MCF 10A (cell line): ENCODE measurements around the gene CADPS. TPM values are rescaled to one million over a fixed set of nuclear protein-coding genes. Genes with fewer than 3 reads are reported as not detected.

Experiments used
- BruUV-seq: library from RNA; stranded (reverse); fragments of 400-500 nt; replicated peaks from 2 replicates; lab custom pipeline; 2021; lab: Mats Ljungman, UMichigan
- CTCF ChIA-PET: fragments of 300-600 bp; sonication (Branson Sonifier 250); formaldehyde crosslinking; extraction: SDS; loops from one replicate; lab custom pipeline; 2021; ENCODE audit warnings: antibody characterized with exemption, inconsistent platforms; lab: Yijun Ruan, JAX
- POLR2A ChIA-PET: fragments of 300-600, 350-650 bp; sonication (Branson Sonifier 250); formaldehyde crosslinking; extraction: SDS; loops from one replicate; lab custom pipeline; 2020; ENCODE audit warnings: antibody characterized with exemption, inconsistent platforms; lab: Yijun Ruan, JAX
- DNase-seq: peaks from one replicate; pipeline ENCODE4 v3.0.0-alpha.2; 2018; ENCODE audit not compliant: unreplicated experiment
- H3K27ac Mint-ChIP-seq: one replicate; pipeline ENCODE4 v1.8.0; 2022; ENCODE audit warnings: mild to moderate bottlenecking, low read depth, mixed read lengths; ENCODE audit not compliant: unreplicated experiment
- H3K27me3 Mint-ChIP-seq: one replicate; pipeline ENCODE4 v1.8.0; 2022; ENCODE audit warnings: mixed read lengths; ENCODE audit not compliant: insufficient read depth, unreplicated experiment
- H3K36me3 Mint-ChIP-seq: one replicate; pipeline ENCODE4 v1.8.0; 2022; ENCODE audit warnings: mild to moderate bottlenecking, moderate library complexity, mixed read lengths; ENCODE audit not compliant: insufficient read depth, unreplicated experiment
- H3K4me1 Mint-ChIP-seq: one replicate; pipeline ENCODE4 v1.8.0; 2022; ENCODE audit warnings: mixed read lengths; ENCODE audit not compliant: insufficient read depth, unreplicated experiment
- H3K4me3 Mint-ChIP-seq: one replicate; pipeline ENCODE4 v1.8.0; 2022; ENCODE audit warnings: mild to moderate bottlenecking, moderate library complexity, mixed read lengths; ENCODE audit not compliant: unreplicated experiment
- H3K9me3 Mint-ChIP-seq: one replicate; pipeline ENCODE4 v1.8.0; 2022; ENCODE audit warnings: mixed read lengths; ENCODE audit not compliant: unreplicated experiment
- CTCF ChIP-seq: fragments of 200-600 bp; IDR thresholded peaks from one replicate; pipeline ENCODE4 v1.8.0; 2022; ENCODE audit warnings: antibody characterized with exemption, mild to moderate bottlenecking; ENCODE audit not compliant: unreplicated experiment
- intact Hi-C: fragments of 100-400 bp; cut with micrococcal nuclease; formaldehyde crosslinking; loops from 2 replicates; pipeline ENCODE4 v1.14.1; 2022
- total RNA-seq: library from RNA; stranded (reverse); gene quantifications from 2 replicates; pipeline ENCODE4 v1.2.3, GENCODE V29; 2022

Gene CADPS
- total RNA-seq, 1 experiment from 2014 or later = not detected

GRCh38 chr3:62919784-62920465 lies 44.7 kb upstream of the CADPS start:
- ChIA-PET POLR2A (interaction anchor here (0.7 kb wide), 1 partner anchor 21 kb away, joined by 5 read pairs; no protein-coding TSS in a partner anchor), CTCF (no interaction called here)
- Mint-ChIP-seq H3K9me3 (no peaks in the 10 kb centered on the region), H3K4me3 (no peak overlapping the region), H3K27me3 (peaks cover 44% of the 10 kb centered on the region), H3K4me1 (peaks cover 16% of the 10 kb centered on the region), H3K27ac (no peak overlapping the region), H3K36me3 (no peaks in the 10 kb centered on the region)
- no TSS peak for BruUV-seq
- intact Hi-C loops = no loop called here
- no peak for TF ChIP-seq CTCF
- DNase-seq = no peak

- Mint-ChIP-seq H3K9me3 (no peaks in the 10 kb centered on the region), H3K4me1 (peaks cover 10% of the 10 kb centered on the region)
Observed at GRCh38 chr3:62918777-62919176, 43.6 kb upstream of the CADPS start.

GRCh38 chr3:62918131-62918530 lies 42.9 kb upstream of the CADPS start:
- H3K27ac Mint-ChIP-seq = no peak overlapping the region
- BruUV-seq = no TSS peak
- peaks cover 38% of the 10 kb centered on the region for H3K27me3 Mint-ChIP-seq
- no peaks in the 10 kb centered on the region for H3K36me3 Mint-ChIP-seq
- H3K4me3 Mint-ChIP-seq = no peak overlapping the region
- intact Hi-C loops = no loop called here
- ChIA-PET POLR2A (no interaction called here), CTCF (no interaction called here)
- peaks cover 10% of the 10 kb centered on the region for H3K4me1 Mint-ChIP-seq
- no peak for DNase-seq
- H3K9me3 Mint-ChIP-seq = no peaks in the 10 kb centered on the region
- TF ChIP-seq CTCF = no peak

More at GRCh38 chr3:62918777-62919176, 43.6 kb upstream of the CADPS start:
- ChIA-PET CTCF (no interaction called here), POLR2A (no interaction called here)
- intact Hi-C loops = no loop called here
- no peak overlapping the region for H3K4me3 Mint-ChIP-seq
- BruUV-seq = no TSS peak
- no peak for DNase-seq
- no peaks in the 10 kb centered on the region for H3K36me3 Mint-ChIP-seq
- H3K27me3 Mint-ChIP-seq = peaks cover 40% of the 10 kb centered on the region
- TF ChIP-seq CTCF = no peak
- no peak overlapping the region for H3K27ac Mint-ChIP-seq

- DNase-seq = no peak
- H3K27me3 Mint-ChIP-seq = peaks cover 42% of the 10 kb centered on the region
- H3K4me3 Mint-ChIP-seq = no peak overlapping the region
- no peaks in the 10 kb centered on the region for H3K36me3 Mint-ChIP-seq
- H3K9me3 Mint-ChIP-seq = no peaks in the 10 kb centered on the region
- ChIA-PET POLR2A (no interaction called here), CTCF (no interaction called here)
- no TSS peak for BruUV-seq
- no peak overlapping the region for H3K27ac Mint-ChIP-seq
- no peak for TF ChIP-seq CTCF
- H3K4me1 Mint-ChIP-seq = no peaks in the 10 kb centered on the region
- intact Hi-C loops = no loop called here
Observed at GRCh38 chr3:62911526-62911925, 36.3 kb upstream of the CADPS start.
